ENCODE results near the gene PITPNM3.

Gene PITPNM3

GRCh38 chr17:6526362-6527152 lies 29.8 kb downstream of the PITPNM3 start:
- no peak for DNase-seq (ENCODE audit: low spot score)

GRCh38 chr17:6525731-6526130 lies 30.6 kb downstream of the PITPNM3 start:
- DNase-seq (ENCODE audit: low spot score): no peak

- no peak for DNase-seq (ENCODE audit: low spot score)
These were observed 31.2 kb downstream of the PITPNM3 start for GRCh38 chr17:6525141-6525540.

GRCh38 chr17:6524520-6524919 lies 31.8 kb downstream of the PITPNM3 start:
- DNase-seq (ENCODE audit: low spot score): no peak

- no peak for DNase-seq (ENCODE audit: low spot score)
These were observed 32.5 kb downstream of the PITPNM3 start for GRCh38 chr17:6523809-6524355.

GRCh38 chr17:6523330-6523729 lies 33.0 kb downstream of the PITPNM3 start:
- DNase-seq (ENCODE audit: low spot score): no peak

- no peak for DNase-seq (ENCODE audit: low spot score)
These were observed 34.8 kb downstream of the PITPNM3 start for GRCh38 chr17:6521586-6521985.

- DNase-seq (ENCODE audit: low spot score): no peak
These were observed 39.3 kb downstream of the PITPNM3 start for GRCh38 chr17:6517062-6517461.

- DNase-seq (ENCODE audit: low spot score): no peak
These were observed 42.0 kb downstream of the PITPNM3 start for GRCh38 chr17:6514371-6514770.

GRCh38 chr17:6512552-6512951 lies 43.8 kb downstream of the PITPNM3 start:
- DNase-seq (ENCODE audit: low spot score): no peak

GRCh38 chr17:6510321-6510977 lies 45.9 kb downstream of the PITPNM3 start:
- DNase-seq (ENCODE audit: low spot score): no peak

GRCh38 chr17:6509921-6510320 lies 46.4 kb downstream of the PITPNM3 start:
- no peak for DNase-seq (ENCODE audit: low spot score)

- no peak for DNase-seq (ENCODE audit: low spot score)
These were observed 47.2 kb downstream of the PITPNM3 start for GRCh38 chr17:6509031-6509771.

GRCh38 chr17:6508519-6509030 lies 47.8 kb downstream of the PITPNM3 start:
- no peak for DNase-seq (ENCODE audit: low spot score)

- DNase-seq (ENCODE audit: low spot score): no peak
These were observed 48.3 kb downstream of the PITPNM3 start for GRCh38 chr17:6508016-6508415.

GRCh38 chr17:6507535-6507934 lies 48.8 kb downstream of the PITPNM3 start:
- no peak for DNase-seq (ENCODE audit: low spot score)

GRCh38 chr17:6506679-6507231 lies 49.6 kb downstream of the PITPNM3 start:
- DNase-seq (ENCODE audit: low spot score): no peak

GRCh38 chr17:6505425-6506142 lies 50.8 kb downstream of the PITPNM3 start:
- DNase-seq (ENCODE audit: low spot score): no peak

GRCh38 chr17:6503641-6504195 lies 52.6 kb downstream of the PITPNM3 start:
- DNase-seq (ENCODE audit: low spot score): no peak

- no peak for DNase-seq (ENCODE audit: low spot score)
These were observed 53.4 kb downstream of the PITPNM3 start for GRCh38 chr17:6502871-6503509.

GRCh38 chr17:6502142-6502541 lies 54.2 kb downstream of the PITPNM3 start:
- no peak for DNase-seq (ENCODE audit: low spot score)

Measured in pons (tissue), 1 donor.